ENCODE results near the gene AKIP1. TPM values are rescaled to one million over a fixed set of nuclear protein-coding genes. Genes with fewer than 3 reads are reported as not detected.
"Not testable (repeated sequence)": the region's sequence is repeated elsewhere in the genome, so short reads cannot be mapped to it uniquely, and the experiment has no call there.

AKIP1 gene
- total RNA-seq, 1 donor from 2014 or later = 31.3 TPM

GRCh38 chr11:8917157-8917825 is 6.3 kb downstream of the AKIP1 start:
- peak; percentile 52 to 67 for DNase-seq (ENCODE audit: low read depth in 2 of 2)

- no peak for DNase-seq (ENCODE audit: low read depth in 2 of 2)
Measured at GRCh38 chr11:8922691-8923090, 11.7 kb downstream of the AKIP1 start.

GRCh38 chr11:8925711-8926110 is 14.7 kb downstream of the AKIP1 start:
- DNase-seq (ENCODE audit: low read depth in 2 of 2) = no peak

- DNase-seq (ENCODE audit: low read depth in 2 of 2) = no peak
Measured at GRCh38 chr11:8926236-8926635, 15.2 kb downstream of the AKIP1 start.

- DNase-seq (ENCODE audit: low read depth in 2 of 2) = no peak
Measured at GRCh38 chr11:8927233-8927632, 16.2 kb downstream of the AKIP1 start.

- no peak for DNase-seq (ENCODE audit: low read depth in 2 of 2)
Measured at GRCh38 chr11:8928205-8928604, 17.2 kb downstream of the AKIP1 start.

- no peak for DNase-seq (ENCODE audit: low read depth in 2 of 2)
Measured at GRCh38 chr11:8928981-8929615, 18.1 kb downstream of the AKIP1 start.

GRCh38 chr11:8930456-8931175 is 19.6 kb downstream of the AKIP1 start:
- no peak for DNase-seq (ENCODE audit: low read depth in 2 of 2)

- no peak for DNase-seq (ENCODE audit: low read depth in 2 of 2)
Measured at GRCh38 chr11:8932564-8933180, 21.7 kb downstream of the AKIP1 start, which contains the start of gene C11orf16. Gene C11orf16 (minus strand): TSS chr11:8932947. CDS start chr11:8932308, 639 bp downstream.

GRCh38 chr11:8933931-8934330 is 22.9 kb downstream of the AKIP1 start:
- no peak for DNase-seq (ENCODE audit: low read depth in 2 of 2)

- peak in 1 of 2 donors; percentile 18 for DNase-seq (ENCODE audit: low read depth in 2 of 2)
Measured at GRCh38 chr11:8934742-8935488, 23.9 kb downstream of the AKIP1 start.

GRCh38 chr11:8935789-8936188 is 24.8 kb downstream of the AKIP1 start:
- DNase-seq (ENCODE audit: low read depth in 2 of 2) = not testable (repeated sequence)

- DNase-seq (ENCODE audit: low read depth in 2 of 2) = no peak
Measured at GRCh38 chr11:8937159-8937558, 26.2 kb downstream of the AKIP1 start.

- DNase-seq (ENCODE audit: low read depth in 2 of 2) = no peak
Measured at GRCh38 chr11:8937659-8938058, 26.7 kb downstream of the AKIP1 start.

- DNase-seq (ENCODE audit: low read depth in 2 of 2) = peak; percentile 9 to 38
Measured at GRCh38 chr11:8941341-8942103, 30.5 kb downstream of the AKIP1 start.

GRCh38 chr11:8942518-8943066 is 31.6 kb downstream of the AKIP1 start, which contains the start of gene ASCL3:
Gene ASCL3 (minus strand): TSS chr11:8943016. CDS start chr11:8938161, 4,855 bp downstream.
- no peak for DNase-seq (ENCODE audit: low read depth in 2 of 2)

GRCh38 chr11:8947230-8947943 is 36.4 kb downstream of the AKIP1 start:
- no peak for DNase-seq (ENCODE audit: low read depth in 2 of 2)

GRCh38 chr11:8948886-8949285 is 37.9 kb downstream of the AKIP1 start:
- no peak for DNase-seq (ENCODE audit: low read depth in 2 of 2)

GRCh38 chr11:8956860-8957259 is 45.9 kb downstream of the AKIP1 start:
- DNase-seq (ENCODE audit: low read depth in 2 of 2) = no peak

Measured in dermis microvascular lymphatic vessel endothelial cell (primary cell).